NCI-H1436 treated with DMSO at 0.1 percent for 48 hours (cell line): ENCODE results near the gene MAVS.
"Not testable (repeated sequence)": the region's sequence is repeated elsewhere in the genome, so short reads cannot be mapped to it uniquely, and the experiment has no call there.

Source experiments
- DNase-seq: peaks from one replicate; lab custom pipeline; 2025; lab: John Stamatoyannopoulos, UW

Gene MAVS

DNA sequence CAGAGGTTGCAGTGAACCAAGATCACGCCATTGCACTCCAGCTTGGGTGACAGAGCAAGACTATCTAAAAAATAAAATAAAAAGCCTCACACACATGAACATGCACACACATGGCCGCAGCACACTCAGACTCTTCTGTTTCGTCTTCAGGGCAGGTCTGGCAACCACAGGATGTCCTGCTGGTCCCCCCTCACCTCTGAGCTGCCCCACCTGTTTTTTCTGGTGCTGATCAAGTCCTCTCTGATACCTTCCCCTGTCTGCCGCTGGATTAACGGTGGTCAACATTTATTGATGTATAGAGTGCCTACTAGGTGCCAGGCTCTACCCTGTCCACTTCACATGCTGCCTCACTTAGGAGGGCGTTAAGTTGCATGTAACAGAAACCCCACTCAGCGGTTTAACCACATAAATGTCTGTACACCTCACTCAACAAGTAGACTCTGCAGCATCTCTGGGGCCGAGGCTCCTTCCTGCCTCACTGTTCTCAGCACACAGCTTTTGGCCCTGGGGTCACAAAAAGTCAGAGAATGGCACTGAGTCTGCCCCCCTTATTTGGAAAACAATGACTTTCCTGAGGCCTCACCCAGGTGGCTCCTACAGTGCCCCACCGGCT lies 30.8 kb upstream of the MAVS start:
- no peak for DNase-seq

- DNase-seq: no peak
Measured at GRCh38 chr20:3818155-3819151, 28.2 kb upstream of the MAVS start.

DNA sequence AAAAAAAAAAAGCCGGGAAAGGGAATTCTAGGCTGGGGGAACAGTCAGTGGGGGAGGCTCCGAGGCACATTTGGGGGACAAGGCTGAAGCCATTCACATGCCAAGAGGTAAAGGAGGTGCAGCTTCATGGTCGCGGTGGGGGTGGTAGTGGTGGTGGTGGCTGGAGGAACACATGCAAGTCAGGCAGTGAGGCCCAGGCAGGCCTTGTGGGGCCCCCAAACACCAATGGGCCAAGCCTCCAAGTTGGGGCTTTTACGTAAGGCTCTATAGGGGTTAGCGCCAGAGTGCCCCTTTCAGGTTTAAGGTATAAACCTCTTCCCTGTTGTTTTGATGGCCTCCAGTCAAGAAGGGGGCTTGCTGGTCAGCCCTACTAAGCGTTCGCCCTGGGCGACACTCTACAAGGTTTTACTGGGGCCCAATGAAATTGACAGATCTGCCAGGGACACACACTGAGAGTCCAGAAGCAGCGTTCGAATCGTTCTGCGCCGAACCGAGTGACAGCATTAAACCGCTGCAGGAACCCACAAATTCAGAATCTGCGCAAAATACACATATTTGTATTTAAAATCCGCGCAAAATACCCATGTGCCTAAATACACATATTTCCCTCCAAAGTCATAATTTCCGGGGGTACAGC lies 27.1 kb upstream of the MAVS start:
- no peak for DNase-seq

DNA sequence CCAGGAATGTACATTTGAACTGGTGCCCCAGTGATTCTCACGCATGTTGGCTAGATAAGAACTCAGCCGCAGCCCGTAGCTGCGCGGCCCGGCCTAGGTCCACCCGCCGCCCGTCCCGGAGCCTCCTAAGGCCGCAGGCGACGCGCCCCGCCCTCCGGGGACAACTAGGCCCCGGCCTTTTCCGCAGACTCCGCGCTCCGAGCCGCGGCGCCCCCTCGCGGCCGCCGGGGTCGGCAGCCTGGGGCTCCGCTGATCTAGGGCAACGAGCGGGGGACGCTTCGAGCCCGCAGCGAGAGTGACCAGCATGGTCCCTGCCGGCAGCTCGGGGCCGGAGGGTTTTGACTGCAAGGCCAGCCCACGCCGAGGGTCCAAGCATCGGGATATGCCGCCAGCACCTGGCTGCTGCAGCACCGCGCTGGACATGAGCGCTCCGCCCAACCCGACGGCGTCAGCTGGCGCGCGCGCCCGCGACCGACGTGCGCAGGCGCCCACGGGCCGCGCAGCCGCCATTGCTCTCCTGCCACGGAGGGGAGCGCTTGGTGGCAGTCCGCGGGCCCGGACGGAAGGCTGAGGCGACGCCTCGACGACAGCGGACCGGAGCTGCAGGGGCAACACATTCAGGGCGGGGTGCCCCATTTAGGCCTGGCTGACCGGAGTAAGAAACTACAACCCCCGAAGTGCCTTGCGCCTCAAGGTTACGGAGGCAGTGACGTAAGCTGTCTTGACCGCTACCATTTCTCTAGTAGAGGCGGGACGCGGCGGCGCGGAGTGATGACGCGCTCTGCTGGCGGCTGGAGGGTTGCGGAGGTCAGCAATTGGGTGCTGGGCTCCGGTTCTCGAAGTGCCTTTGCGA lies 26.4 kb upstream of the MAVS start, which contains the start of gene AP5S1:
TSS of gene AP5S1 (plus strand) at position 500 of the 853 bp plus-strand sequence. CDS start 1,571 bp downstream, outside the sequence.
- peak; percentile 80 for DNase-seq

GRCh38 chr20:3820901-3821727 lies 25.5 kb upstream of the MAVS start:
- DNase-seq: no peak

DNA sequence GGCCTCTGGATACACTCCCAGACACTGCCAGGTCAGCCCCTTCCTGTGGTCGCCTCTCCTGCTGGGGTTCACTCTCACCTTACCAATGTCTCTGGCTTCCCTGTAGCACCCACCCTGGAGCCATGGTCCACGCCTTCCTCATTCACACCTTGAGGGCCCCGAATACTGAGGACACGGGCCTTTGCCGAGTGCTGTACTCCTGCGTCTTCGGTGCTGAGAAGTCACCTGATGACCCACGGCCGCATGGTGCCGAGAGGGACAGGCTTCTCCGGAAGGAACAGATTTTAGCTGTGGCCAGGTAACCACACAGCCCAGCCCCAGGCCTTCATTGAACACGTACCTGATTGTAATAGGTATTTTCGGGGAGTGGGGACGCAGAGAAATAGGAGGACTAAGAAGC lies 24.6 kb upstream of the MAVS start:
- DNase-seq: no peak

DNA sequence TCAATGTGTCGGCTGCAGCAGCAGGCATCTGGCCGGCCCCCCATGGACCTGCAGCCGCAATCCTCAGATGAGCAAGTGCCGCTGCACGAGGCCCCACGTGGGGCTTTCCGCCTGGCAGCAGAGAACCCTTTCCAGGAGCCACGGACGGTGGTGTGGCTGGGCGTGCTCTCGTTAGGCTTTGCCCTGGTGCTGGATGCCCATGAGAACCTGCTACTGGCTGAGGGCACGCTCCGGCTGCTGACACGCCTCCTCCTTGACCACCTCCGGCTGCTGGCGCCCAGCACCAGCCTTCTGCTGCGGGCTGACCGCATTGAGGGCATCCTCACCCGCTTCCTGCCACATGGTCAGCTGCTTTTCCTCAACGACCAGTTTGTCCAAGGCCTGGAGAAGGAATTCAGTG lies 22.8 kb upstream of the MAVS start:
- no peak for DNase-seq

GRCh38 chr20:3825526-3825925 lies 21.1 kb upstream of the MAVS start:
- no peak for DNase-seq

DNA sequence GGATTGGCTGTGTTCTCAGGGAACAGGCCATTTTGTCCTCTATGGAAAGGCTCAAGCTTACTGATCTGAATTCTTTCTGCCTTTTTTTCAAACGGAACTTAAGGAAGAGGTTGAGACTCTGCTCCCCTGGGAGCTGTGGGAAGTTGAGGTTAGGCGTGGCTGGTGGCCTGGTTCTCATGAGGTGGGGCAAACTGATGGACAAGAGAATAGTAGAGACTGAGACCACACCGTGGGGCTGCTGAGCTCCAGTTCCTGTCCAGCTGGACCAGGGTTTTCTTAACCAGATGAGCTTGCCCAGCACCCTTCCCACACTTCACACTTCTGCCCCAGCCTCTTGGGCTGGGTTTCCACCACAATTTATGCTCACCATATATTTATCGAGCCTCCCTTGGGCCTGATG lies 20.2 kb upstream of the MAVS start:
- DNase-seq: no peak

DNA sequence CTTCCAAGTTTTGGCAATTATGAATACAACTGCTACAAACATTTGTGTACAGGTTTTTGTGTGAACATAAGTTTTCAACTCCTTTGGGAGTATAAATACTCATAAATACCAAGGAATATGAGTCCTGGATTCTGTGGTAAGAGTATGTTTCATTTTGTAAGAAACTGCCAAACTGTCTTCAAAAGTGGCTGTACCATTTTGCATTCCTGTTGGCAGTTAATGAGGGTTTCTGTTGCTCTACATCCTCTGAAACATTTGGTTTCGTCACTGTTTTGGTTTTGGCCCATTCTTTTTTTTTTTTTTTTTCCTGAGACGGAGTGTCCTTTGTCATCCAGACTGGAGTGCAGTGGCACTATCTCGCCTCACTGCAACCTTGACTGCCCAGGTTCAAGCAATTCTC lies 17.8 kb upstream of the MAVS start:
- DNase-seq: no peak

GRCh38 chr20:3829891-3830290 lies 16.7 kb upstream of the MAVS start:
- not testable (repeated sequence) for DNase-seq

DNA sequence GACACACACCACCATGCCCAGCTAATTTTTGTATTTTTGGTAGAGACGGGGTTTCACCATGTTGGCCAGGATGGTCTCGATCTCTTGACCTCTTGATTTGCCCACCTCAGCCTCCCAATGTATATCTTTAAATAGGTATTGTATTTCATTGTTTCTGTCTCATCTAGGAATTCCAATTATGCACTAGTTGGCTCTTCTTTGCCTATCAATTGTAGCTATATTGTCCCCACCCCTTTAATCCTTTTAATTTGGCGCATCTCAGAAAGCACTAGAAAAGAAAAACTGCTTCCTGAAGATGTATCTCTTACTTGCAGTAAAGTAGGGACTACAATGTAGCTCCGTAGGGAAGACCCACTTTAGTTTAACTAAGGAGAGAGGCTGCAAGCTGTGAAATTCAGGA lies 10.5 kb upstream of the MAVS start:
- no peak for DNase-seq

GRCh38 chr20:3839328-3839727 lies 7.3 kb upstream of the MAVS start:
- no peak for DNase-seq

DNA sequence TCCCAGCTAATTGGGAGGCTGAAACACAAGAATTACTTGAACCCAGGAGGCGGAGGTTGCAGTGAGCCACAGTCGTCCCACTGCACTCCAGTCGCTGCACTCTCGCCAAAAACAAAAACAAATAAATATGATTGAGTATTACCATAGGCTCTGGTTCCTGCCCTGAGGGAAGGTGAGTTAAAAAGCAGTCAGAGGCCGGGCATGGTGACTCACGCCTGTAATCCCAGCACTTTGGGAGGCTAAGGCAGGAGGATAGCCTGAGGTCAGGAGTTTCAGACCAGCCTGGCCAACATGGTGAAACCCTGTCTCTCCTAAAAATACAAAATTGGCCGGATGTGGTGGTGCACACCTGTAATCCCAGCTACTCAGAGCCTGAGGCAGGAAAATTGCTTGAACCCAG lies 6.4 kb upstream of the MAVS start:
- DNase-seq: not testable (repeated sequence)

- no peak for DNase-seq
Measured at GRCh38 chr20:3842348-3842930, 4.2 kb upstream of the MAVS start.

DNA sequence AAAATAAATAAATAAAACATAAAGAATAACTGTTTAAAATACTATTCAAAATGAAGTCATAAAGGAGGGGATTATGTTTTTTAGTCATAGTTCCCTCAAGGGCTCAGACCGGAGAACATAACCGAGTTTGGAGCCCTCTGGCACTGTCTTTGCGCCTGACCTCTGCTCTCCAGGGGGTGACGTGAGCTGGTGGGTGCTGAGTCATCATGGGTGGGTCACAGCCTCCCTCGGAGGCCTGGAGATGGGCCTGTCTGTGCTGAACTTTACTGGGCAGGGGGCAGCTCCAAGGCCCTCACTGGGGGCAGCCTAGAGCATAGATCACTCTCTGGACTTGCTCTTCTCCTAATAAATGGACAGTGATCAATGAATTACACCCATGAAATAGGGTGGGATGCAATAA lies 3.1 kb upstream of the MAVS start:
- DNase-seq: no peak

DNA sequence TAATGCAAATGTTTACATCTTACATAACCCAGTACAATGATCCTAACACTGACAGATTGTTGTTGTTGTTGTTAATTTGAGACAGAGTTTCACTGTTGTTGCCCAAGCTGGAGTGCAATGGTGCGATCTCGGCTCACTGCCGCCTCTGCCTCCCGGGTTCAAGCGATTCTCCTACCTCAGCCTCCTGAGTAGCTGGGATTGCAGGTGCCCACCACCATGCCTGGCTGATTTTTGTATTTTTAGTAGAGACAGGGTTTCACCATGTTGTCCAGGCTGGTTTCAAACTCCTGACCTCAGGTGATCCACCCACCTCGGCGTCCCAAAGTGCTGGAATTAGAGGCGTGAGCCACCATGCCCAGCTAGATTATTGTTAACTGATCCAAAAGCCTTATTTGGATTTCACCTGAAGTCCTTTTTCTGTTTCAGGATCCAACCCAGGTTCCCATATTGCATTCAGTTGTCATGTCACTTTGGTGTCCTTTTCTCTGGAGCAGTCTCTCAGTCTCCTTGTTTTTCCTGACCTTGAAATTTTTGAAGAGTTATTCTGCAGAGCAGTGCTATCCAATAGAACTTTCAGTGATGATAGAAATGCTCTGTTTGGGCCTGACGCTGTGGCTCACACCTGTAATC lies 2.5 kb upstream of the MAVS start:
- DNase-seq: not testable (repeated sequence)

DNA sequence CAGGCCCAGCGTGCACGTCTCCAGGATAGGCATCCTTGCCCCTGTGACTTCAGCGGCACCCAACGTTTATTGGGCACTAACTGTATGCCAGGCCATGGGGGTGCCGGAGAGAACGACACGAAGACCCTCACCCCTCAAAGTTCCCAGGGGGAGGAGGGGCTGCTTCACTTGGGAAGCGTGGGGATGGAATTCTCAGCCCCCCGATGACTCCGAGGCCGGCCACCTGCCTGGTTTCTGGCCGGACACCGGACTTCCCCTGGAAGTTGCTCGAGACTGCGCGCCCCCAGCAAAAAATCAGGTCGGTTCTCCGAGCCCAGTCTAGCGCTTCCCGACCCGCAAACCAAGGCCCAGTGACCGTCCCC lies 275 bp upstream of the MAVS start:
- DNase-seq: no peak

GRCh38 chr20:3847429-3847940 lies 851 bp downstream of the MAVS start:
- no peak for DNase-seq

DNA sequence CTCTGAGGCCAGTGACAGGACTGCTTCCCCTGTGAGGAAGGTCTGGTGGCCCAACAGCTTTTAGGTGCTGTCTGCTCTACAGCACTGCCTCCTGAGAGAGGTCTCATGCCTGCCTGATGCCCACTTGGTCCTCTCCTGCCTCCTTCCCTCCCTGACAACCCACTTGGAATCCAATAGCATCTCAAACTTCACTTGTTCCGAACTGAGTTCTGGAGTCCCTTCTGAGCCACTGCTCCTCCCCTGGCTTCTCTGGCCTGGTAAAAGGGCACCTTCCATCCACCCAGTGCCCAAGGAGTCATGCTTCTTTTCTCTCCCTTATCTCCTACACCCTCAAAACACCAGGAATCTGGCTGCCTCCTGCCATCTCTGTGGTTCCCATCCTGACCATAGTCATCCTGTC lies 1.9 kb downstream of the MAVS start:
- no peak for DNase-seq
